Uterus (tissue), 4 donors: ENCODE measurements around the gene MIP. TPM values are rescaled to one million over a fixed set of nuclear protein-coding genes. Genes with fewer than 3 reads are reported as not detected.

Experiments used
- DNase-seq, 2 donors: peaks; one replicate each; pipeline ENCODE4 v3.0.0-alpha.2; 2019 to 2020
- H3K27ac ChIP-seq, 2 donors: fragments of 200-600 bp; sonication (generic); 1 replicate in 1 of 2; 2 replicates in 1 of 2; pipeline ENCODE4 v1.5.1; 2016 to 2018
- H3K27me3 ChIP-seq, 2 donors: fragments of 200-600 bp; sonication (generic); one replicate each; pipeline ENCODE4 v1.5.1; 2018 to 2019; ENCODE audit warnings: control low read depth in 1 of 2
- H3K36me3 ChIP-seq, 2 donors: fragments of 200-600 bp; sonication (generic); one replicate each; pipeline ENCODE4 v1.5.1; 2019; ENCODE audit warnings: control low read depth in 1 of 2
- H3K4me1 ChIP-seq, 2 donors: fragments of 200-600 bp; sonication (generic); one replicate each; pipeline ENCODE4 v1.5.1; 2018 to 2019; ENCODE audit warnings: control low read depth in 1 of 2
- H3K4me3 ChIP-seq, 2 donors: fragments of 200-600 bp; sonication (generic); 1 replicate in 1 of 2; 2 replicates in 1 of 2; pipeline ENCODE4 v1.5.1; 2018 to 2019; ENCODE audit warnings: mild to moderate bottlenecking in 1 of 2
- H3K9me3 ChIP-seq, 2 donors: fragments of 200-600 bp; sonication (generic); one replicate each; pipeline ENCODE4 v1.5.1; 2019; ENCODE audit warnings: control low read depth in 1 of 2
- POLR2A ChIP-seq, 2 donors: fragments of 450-650 bp; IDR thresholded peaks; one replicate each; pipeline ENCODE4 v1.6.1; 2016; ENCODE audit warnings: antibody characterized with exemption in 2 of 2, mild to moderate bottlenecking in 1 of 2, moderate library complexity in 1 of 2
- intact Hi-C: fragments of 100-400 bp; cut with DNase I; formaldehyde crosslinking; loops from one replicate; pipeline ENCODE4 v1.15.1; 2023; ENCODE audit warnings: low total_unique reads
- total RNA-seq, 4 donors: library from RNA; depleted of rRNA in 3 of 4; stranded (reverse); fragments of >200 nt in 3 of 4; gene quantifications; one replicate each; pipeline versions ENCODE4 v1.1.0 to v1.2.4, GENCODE V29; 2014 to 2023
- TF ChIP-seq, protein P1 (sequence below), 4 experiments: fragments of 200-600 bp in 2 of 4; fragments of 450-650 bp in 2 of 4; sonication (generic) in 2 of 4; IDR thresholded peaks; one replicate each; pipeline ENCODE4 v1.5.1; 2016 to 2019; ENCODE audit warnings: antibody characterized with exemption in 4 of 4, mild to moderate bottlenecking in 2 of 4, moderate library complexity in 1 of 4
- donor health status: DM: yes; HTN: yes; CAD: no.

Gene MIP
- total RNA-seq, 4 donors from 2014 or later = not detected

DNA sequence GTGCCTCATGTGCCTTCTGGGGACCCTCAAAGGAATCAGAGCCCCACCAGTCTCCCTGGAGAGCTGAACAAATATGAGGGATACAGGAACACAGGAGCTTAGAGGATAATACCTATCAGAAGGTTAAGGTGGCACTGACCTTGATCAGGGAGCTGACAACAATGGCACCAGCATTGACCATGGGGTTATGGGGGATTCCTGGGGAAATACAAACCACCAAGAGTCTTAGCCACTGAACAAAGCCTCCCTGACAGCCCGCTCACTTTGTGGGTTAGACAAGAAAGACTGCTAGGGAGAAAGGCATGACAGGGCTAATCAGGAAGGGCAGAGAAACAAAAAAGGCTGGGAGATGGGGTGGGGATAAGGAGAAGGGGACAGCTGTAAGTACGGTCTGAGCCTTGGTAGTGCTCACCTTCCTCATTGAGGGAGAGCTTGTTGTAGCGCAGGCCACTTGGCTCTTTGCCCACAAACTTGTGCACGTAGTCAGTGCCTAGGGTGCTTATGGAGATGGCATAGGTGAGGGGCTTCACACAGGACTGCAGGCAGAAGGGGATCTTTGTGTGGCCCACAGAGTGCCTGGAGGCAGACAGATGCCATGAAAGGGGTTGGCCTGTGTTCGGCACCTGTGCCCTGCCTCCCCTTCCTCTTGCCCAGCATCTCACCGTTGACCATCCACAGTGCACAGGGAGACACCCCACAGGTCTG is 23.2 kb upstream of the MIP start:
- H3K9me3 ChIP-seq = no peaks in the 10 kb centered on the region
- intact Hi-C loops = no loop called here
- no peaks in the 10 kb centered on the region for H3K36me3 ChIP-seq

DNA sequence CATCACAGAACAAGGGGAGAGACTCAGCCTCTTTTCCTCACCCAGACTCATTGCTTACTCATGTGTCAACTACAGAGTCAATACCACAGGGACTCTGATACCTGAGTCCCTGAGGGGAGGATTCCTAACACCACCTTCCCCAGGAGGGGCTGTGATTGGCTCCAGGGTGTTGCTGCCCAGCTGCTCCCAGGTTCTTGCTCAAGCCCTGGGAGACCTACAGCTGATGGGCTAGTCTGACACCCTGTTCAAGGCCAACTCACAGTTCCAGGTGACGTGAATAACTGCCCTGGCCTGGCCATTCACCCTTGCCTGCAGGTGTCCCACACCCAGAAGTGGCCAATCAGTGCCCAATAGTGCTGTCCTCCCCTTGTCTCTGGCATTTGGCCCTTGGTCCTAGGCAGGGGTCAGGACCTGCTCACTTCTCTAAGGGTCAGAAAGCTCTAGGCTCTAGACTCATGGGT is 22.5 kb upstream of the MIP start:
- TF ChIP-seq, protein P1, sequence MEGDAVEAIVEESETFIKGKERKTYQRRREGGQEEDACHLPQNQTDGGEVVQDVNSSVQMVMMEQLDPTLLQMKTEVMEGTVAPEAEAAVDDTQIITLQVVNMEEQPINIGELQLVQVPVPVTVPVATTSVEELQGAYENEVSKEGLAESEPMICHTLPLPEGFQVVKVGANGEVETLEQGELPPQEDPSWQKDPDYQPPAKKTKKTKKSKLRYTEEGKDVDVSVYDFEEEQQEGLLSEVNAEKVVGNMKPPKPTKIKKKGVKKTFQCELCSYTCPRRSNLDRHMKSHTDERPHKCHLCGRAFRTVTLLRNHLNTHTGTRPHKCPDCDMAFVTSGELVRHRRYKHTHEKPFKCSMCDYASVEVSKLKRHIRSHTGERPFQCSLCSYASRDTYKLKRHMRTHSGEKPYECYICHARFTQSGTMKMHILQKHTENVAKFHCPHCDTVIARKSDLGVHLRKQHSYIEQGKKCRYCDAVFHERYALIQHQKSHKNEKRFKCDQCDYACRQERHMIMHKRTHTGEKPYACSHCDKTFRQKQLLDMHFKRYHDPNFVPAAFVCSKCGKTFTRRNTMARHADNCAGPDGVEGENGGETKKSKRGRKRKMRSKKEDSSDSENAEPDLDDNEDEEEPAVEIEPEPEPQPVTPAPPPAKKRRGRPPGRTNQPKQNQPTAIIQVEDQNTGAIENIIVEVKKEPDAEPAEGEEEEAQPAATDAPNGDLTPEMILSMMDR (IDR thresholded peaks at IDR 0.05) = no peak
- TF ChIP-seq POLR2A (IDR thresholded peaks at IDR 0.05) = no peak
- intact Hi-C loops = no loop called here

More for the DNA sequence above, 23.2 kb upstream of the MIP start:
- Histone ChIP-seq H3K27me3 (no peaks in the 10 kb centered on the region), H3K27ac (no peak overlapping the region), H3K4me1 (no peaks in the 10 kb centered on the region), H3K4me3 (no peak overlapping the region)
- DNase-seq = no peak
- TF ChIP-seq, protein P1 (IDR thresholded peaks at IDR 0.05) = no peak
- TF ChIP-seq POLR2A (IDR thresholded peaks at IDR 0.05) = no peak

DNA sequence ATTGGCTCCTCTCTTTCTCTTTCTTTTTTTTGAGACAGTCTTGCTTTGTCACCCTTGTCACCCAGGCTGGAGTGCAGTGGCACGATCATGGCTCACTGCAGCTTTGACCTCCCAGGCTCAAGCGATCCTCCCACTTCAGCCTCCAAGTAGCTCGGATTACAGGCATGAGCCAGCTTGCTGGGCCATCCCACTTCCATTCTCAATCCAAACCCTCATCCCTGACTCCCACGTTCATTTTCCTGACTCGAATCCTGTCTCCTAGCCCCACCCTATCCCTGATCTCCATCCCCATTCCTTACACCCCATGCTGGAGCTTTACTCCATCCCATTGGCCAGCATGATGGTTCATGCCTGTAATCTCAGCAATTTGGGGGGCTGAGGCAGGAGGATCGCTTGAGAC is 21.7 kb upstream of the MIP start:
- H3K36me3 ChIP-seq = no peaks in the 10 kb centered on the region
- no peaks in the 10 kb centered on the region for H3K4me1 ChIP-seq
- H3K27ac ChIP-seq = no peak overlapping the region
- H3K4me3 ChIP-seq = no peak overlapping the region
- TF ChIP-seq POLR2A (IDR thresholded peaks at IDR 0.05) = no peak
- TF ChIP-seq, protein P1 (IDR thresholded peaks at IDR 0.05) = no peak
- no peak for DNase-seq
- no peaks in the 10 kb centered on the region for H3K9me3 ChIP-seq
- H3K27me3 ChIP-seq = no peaks in the 10 kb centered on the region
- intact Hi-C loops = no loop called here

More for the DNA sequence above, 22.5 kb upstream of the MIP start:
- H3K27ac ChIP-seq = no peak overlapping the region
- H3K36me3 ChIP-seq = no peaks in the 10 kb centered on the region
- H3K4me1 ChIP-seq = no peaks in the 10 kb centered on the region
- no peaks in the 10 kb centered on the region for H3K9me3 ChIP-seq
- H3K27me3 ChIP-seq = no peaks in the 10 kb centered on the region
- DNase-seq = no peak
- H3K4me3 ChIP-seq = no peak overlapping the region

DNA sequence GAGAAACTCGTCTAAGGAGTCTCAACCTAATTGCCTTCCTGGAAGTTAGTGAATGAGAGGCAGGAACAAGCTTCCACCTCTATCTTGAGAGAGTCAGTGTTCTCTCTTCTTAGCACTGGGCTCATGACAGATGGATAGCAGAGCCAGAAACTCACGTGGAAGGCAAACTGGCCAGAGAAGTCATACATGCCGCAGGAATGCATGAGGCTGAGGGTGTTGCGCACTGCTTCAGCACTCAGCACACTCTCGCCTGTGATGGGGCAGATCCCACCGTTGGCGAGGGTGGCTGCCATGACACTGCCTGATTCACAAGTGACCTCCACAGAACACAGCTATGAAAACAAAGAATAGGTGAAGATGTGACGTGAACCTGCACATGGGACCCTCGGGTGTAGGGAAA is 19.9 kb upstream of the MIP start:
- H3K4me3 ChIP-seq = no peak overlapping the region
- H3K9me3 ChIP-seq = no peaks in the 10 kb centered on the region
- intact Hi-C loops = no loop called here
- H3K27ac ChIP-seq = no peak overlapping the region
- no peaks in the 10 kb centered on the region for H3K36me3 ChIP-seq
- no peak for DNase-seq
- no peak for TF ChIP-seq POLR2A (IDR thresholded peaks at IDR 0.05)
- H3K27me3 ChIP-seq = no peaks in the 10 kb centered on the region
- no peaks in the 10 kb centered on the region for H3K4me1 ChIP-seq

DNA sequence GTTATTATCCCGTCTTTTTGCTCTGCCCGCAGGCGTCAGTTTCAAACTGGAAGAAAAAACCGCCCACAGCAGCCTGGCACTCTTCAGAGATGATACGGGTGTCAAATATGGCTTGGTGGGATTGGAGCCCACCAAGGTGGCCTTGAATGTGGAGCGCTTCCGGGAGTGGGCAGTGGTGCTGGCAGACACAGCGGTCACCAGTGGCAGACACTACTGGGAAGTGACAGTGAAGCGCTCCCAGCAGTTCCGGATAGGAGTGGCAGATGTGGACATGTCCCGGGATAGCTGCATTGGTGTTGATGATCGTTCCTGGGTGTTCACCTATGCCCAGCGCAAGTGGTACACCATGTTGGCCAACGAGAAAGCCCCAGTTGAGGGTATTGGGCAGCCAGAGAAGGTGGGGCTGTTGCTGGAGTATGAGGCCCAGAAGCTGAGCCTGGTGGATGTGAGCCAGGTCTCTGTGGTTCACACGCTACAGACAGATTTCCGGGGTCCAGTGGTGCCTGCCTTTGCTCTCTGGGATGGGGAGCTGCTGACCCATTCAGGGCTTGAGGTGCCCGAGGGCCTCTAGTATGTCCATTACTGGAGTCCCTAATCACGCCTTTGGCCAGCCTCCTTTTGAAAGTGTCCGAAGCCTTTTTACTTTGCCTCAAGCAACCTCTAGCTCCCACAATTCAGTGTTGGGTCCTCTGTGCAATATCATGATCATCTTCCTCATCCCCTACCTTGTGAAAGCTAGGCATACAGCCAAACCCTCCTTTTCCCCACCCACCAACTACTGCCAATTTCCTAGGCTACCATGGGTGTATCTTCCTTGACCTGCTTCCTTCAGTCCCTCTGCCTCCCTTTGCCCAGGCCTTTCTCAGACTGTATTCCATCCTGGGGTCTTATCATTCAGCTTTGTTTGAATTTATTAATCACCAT is 14.8 kb upstream of the MIP start:
- no peak for TF ChIP-seq POLR2A (IDR thresholded peaks at IDR 0.05)
- TF ChIP-seq, protein P1 (IDR thresholded peaks at IDR 0.05) = no peak
- H3K4me3 ChIP-seq = peak overlapping the region; percentile 60 to 67
- no peak for DNase-seq
- no peaks in the 10 kb centered on the region for H3K27me3 ChIP-seq
- no peaks in the 10 kb centered on the region for H3K36me3 ChIP-seq
- H3K9me3 ChIP-seq = no peaks in the 10 kb centered on the region
- H3K27ac ChIP-seq = peak overlapping the region; percentile 85 to 90
- no peaks in the 10 kb centered on the region for H3K4me1 ChIP-seq
- intact Hi-C loops = no loop called here
